Measurements from ENCODE around the gene ATP8B1. TPM values are rescaled to one million over a fixed set of nuclear protein-coding genes. Genes with fewer than 3 reads are reported as not detected.

Gene ATP8B1
- total RNA-seq, 4 donors from 2014 or later: 1.6 to 4.2 (median 2.6) TPM

DNA sequence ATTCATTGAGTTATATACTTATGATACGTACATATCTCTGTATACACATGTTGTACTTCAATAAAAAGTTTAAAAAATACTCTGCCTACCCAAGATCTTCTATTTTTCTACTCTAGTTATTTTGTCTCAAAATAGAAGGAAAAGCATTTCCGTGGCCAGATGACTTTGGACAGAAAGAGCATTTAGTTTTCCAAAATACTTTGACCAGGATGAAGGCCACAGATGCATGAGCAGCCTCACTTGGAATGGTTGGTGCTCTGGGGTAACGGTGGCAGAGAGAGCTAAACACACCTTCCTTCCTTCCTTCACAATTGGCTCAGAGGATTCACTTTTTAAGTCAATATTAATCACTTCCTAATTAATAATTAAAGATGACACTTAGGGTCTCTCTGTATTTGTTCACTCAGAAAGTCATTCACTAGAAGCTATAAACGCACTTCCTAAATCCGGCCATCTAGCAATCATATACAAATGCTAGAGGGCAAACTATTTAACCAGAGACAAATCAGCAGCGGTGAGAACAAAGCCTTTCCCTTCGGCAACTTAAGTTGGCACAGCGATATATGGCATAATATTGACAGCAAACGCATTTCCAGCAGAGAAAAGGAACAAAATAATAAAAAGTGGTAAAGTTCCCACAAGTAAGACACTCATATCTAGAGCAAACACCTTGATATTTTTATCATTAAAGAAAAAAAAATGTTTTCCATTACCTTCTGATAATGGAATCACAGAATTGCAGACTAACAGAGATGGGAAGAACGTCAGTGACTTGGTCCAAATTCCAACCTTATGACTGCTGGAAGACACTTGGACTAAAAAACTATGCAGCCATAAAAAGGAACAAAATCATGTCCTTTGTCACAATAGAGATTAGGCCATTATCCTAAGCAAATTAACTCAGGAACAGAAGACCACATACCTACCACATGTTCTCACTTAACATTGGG lies 125.6 kb downstream of the ATP8B1 start:
- no peaks in the 10 kb centered on the region for H3K27me3 ChIP-seq
- peaks cover 0 to 5% of the 10 kb centered on the region in 2 donors for H3K36me3 ChIP-seq
- TF ChIP-seq CTCF (IDR thresholded peaks at IDR 0.05 in 4 of 5, conservative IDR thresholded peaks at IDR 0.05 in 1 of 5) (no peak), POLR2A (IDR thresholded peaks at IDR 0.05) (no peak)
- H3K4me3 ChIP-seq: no peak overlapping the region
- H3K9me3 ChIP-seq: no peaks in the 10 kb centered on the region
- no peak for DNase-seq
- H3K27ac ChIP-seq: no peak overlapping the region
- in situ Hi-C loops (cut with MboI; ENCODE audit: low sequenced_read_pairs in 4 of 4) (no loop called here), intact Hi-C loops (cut with DNase I; ENCODE audit: low total_unique reads) (no loop called here)
- no peak for ATAC-seq
- no peaks in the 10 kb centered on the region for H3K4me1 ChIP-seq

DNA sequence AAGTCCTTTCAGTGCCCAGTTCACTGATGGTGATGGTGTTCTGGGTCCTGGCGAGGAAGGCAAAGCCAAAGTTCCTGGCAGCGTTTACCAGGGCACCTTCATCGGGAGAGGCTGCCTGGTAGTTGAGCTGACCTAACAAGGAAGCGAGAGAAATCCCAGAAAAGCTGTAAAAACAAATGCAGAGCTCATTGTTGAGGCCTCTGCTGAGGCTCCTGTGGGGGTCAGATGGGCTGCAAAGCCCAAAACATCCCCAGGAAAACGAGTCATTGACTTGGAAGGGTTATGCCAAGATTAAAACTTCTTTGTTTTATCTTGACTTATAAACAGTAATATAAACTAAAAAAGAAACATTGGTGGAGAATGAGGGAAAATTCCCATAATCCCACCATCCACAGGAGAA lies 128.2 kb downstream of the ATP8B1 start:
- H3K36me3 ChIP-seq: peaks cover 0 to 5% of the 10 kb centered on the region in 2 donors
- H3K4me3 ChIP-seq: no peak overlapping the region
- no peaks in the 10 kb centered on the region for H3K4me1 ChIP-seq
- no peak overlapping the region for H3K27ac ChIP-seq
- in situ Hi-C loops (cut with MboI; ENCODE audit: low sequenced_read_pairs in 4 of 4): no loop called here
- DNase-seq: no peak
- H3K9me3 ChIP-seq: no peaks in the 10 kb centered on the region
- intact Hi-C loops (cut with DNase I; ENCODE audit: low total_unique reads): no loop called here
- no peak for TF ChIP-seq POLR2A (IDR thresholded peaks at IDR 0.05)
- TF ChIP-seq CTCF (IDR thresholded peaks at IDR 0.05 in 4 of 5, conservative IDR thresholded peaks at IDR 0.05 in 1 of 5): no peak
- H3K27me3 ChIP-seq: no peaks in the 10 kb centered on the region
- ATAC-seq: no peak

DNA sequence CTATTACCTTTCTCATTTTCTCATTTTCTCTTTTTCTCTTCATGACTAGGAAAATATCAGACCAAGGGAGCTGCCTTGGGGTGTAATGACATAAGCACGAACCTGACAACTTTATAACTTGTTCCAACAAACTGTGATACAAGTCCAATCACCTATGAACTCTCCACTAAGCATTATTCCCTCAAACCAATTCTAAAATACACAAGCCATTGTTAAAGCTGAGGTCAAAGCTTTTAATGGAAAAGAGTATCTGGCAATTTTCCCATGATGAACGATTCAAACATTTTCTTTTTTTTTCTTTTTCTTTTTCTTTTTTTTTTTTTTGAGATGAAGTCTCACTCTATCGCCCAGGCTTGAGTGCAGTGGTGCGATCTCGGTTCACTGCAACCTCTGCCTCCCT lies 133.1 kb downstream of the ATP8B1 start:
- Histone ChIP-seq H3K27me3 (no peaks in the 10 kb centered on the region), H3K4me3 (no peak overlapping the region), H3K4me1 (peaks cover 0 to 3% of the 10 kb centered on the region in 2 donors), H3K36me3 (peaks cover 0 to 5% of the 10 kb centered on the region in 2 donors), H3K27ac (no peak overlapping the region), H3K9me3 (no peaks in the 10 kb centered on the region)
- intact Hi-C loops (cut with DNase I; ENCODE audit: low total_unique reads) (no loop called here), in situ Hi-C loops (cut with MboI; ENCODE audit: low sequenced_read_pairs in 4 of 4) (no loop called here)
- ATAC-seq: no peak
- TF ChIP-seq POLR2A (IDR thresholded peaks at IDR 0.05): no peak
- TF ChIP-seq CTCF (IDR thresholded peaks at IDR 0.05 in 4 of 5, conservative IDR thresholded peaks at IDR 0.05 in 1 of 5): no peak
- DNase-seq: no peak

DNA sequence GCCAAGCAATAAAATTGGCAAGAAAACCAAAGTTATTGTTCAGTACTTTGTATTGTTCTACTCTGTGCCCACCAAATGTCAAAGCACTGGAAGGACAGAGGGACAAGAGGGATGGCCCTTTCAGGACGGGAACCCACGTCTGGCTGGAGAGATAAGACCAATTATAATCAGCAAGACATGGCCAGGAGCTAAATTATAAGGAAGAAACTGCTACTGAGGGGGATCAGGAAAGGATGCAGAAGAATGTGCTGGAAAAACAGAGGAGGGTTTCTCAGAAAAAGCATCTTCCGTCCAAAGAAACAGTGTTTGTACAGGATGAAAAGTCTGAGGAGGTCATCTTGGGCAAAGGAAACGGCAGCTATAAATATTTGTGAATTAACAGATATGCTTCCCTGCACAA lies 135.1 kb downstream of the ATP8B1 start:
- TF ChIP-seq POLR2A (IDR thresholded peaks at IDR 0.05) (no peak), CTCF (IDR thresholded peaks at IDR 0.05 in 4 of 5, conservative IDR thresholded peaks at IDR 0.05 in 1 of 5) (no peak)
- Histone ChIP-seq H3K9me3 (no peaks in the 10 kb centered on the region), H3K27ac (no peak overlapping the region), H3K36me3 (peaks cover 0 to under 1% of the 10 kb centered on the region in 2 donors), H3K4me3 (no peak overlapping the region), H3K4me1 (peaks cover 0 to 3% of the 10 kb centered on the region in 2 donors), H3K27me3 (no peaks in the 10 kb centered on the region)
- in situ Hi-C loops (cut with MboI; ENCODE audit: low sequenced_read_pairs in 4 of 4) (no loop called here), intact Hi-C loops (cut with DNase I; ENCODE audit: low total_unique reads) (no loop called here)
- DNase-seq (no peak), ATAC-seq (no peak)

Measured in gastrocnemius medialis (tissue), 4 donors.